Epidermal melanocyte (primary cell): ENCODE data around the gene GCGR.

Experiments
- DNase-seq: peaks from one replicate; pipeline ENCODE4 v3.0.0; 2011; ENCODE audit warnings: low spot score; ENCODE audit not compliant: insufficient read length

GCGR gene

DNA sequence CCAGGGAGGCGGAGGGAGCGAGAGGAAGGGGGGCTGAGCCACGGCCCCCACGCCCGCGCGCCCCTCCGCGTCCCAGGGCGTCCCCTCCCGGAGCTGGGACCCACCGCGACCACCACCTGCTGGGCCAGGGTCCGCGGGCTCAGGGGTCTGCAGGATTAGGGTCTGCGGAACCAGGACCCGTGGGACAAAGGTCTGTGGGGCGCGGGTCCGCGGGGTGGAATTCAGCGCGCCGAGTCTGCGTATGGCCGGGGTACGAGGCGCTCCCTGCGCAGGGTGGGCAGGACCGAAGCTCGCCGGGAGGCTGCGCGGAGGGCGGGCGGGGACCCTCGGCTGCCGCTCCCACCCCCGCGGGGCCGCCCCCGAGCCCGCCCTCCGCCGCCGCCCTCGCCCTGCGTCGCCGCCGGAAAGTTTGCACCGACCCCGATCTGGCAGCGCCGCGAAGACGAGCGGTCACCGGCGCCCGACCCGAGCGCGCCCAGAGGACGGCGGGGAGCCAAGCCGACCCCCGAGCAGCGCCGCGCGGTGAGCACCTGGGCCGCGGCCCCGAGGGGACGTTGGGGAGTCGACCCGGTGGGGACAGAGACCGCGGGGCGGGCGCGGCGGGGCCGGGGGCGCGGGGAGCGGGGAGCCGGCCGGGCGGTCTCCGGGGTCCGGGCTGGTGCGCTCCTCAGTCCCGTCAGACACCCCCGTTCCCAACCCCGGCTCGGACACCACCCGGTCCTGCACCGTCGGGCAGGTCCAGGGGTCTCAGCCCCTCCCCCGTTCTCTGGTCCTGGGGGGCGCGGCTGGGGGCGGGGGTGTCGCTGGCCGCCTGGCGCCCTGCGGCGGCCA is at the start of gene GCGR:
TSS of gene GCGR (plus strand) at position 423 of the 831 bp plus-strand sequence. CDS start 4,869 bp downstream, outside the sequence.
- no peak for DNase-seq

DNA sequence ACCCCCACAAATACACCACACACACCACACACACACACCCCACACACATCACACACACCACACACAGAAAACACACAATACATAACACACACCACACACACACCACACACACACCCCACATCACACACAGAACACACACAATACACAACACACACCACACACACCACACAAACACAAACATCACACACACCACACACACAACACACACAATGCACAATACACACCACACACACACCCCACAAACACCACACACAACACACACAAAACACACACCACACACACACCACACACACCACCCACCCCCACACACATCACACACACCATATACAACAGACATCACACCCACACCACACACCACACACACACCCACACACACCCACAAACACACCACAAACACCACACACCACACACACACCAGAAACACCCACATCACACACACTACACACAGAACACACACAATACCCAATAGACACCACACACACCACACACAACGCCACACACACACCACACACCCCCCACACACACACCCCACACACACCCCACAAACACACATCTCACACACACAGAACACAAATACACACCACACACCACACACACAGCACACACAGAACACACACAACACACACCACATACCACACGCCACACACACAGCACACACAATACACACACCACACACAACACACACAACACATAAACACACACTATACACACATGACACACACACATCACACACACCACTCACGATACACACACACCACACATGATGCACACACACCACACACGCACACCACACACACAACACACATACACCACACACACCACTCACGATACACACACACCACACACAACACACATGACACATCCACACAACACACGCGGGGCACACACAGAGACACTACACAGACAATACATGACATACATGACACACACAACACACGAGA is 11.0 kb upstream of the GCGR start:
- no peak for DNase-seq

DNA sequence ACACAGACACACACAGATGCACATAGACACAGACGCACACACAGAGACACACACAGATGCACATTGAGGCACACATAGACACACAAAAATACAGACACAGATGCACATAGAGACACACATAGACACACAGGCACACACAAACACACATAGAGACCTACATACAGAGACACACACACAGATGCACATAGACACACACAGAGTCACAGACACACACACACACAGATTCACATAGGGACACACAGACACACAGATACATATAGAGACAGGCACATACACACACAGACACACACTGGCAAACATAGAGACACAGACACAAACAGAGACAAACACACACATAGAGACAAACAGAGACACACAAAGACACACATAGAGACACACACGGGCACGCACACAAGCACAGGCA is 9.9 kb upstream of the GCGR start:
- no peak for DNase-seq

DNA sequence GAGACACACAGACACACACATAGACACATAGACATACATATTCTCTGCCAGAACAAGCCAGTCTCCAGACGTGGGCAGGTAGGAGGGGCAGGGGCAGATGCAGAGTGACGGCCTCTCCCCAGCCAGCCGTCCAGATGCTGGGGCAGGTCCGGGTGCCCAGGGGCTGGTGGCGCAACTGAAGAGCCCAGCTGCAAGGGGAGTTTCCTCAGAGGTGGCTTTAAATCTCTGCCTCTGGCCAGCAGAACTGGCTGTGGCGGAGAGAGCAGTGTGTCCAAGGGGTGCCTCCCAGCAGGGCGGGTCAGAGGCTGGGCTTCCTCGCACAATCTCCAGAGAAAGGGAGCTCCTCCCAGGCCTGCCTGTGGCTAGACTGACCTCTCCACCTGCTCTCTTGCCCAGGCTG is 9.4 kb upstream of the GCGR start:
- no peak for DNase-seq

DNA sequence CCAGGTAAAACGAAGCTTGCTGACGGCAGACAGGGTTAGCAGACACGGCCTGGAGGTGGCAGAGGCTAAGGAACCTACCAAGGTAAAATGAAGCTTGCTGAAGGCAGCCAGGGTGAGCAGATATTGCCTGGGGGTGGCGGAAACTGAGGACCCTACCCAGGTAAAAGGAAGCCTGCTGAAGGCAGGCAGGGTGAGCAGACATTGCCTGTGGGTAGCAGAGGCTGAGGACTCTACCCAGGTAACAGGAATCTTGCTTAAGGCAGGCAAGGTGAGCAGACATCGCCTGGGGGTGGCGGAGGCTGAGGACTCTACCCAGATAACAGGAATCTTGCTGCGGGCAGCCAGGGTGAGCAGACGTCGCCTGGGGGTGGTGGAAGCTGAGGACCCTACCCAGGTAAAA is 2.6 kb upstream of the GCGR start:
- DNase-seq: no peak

DNA sequence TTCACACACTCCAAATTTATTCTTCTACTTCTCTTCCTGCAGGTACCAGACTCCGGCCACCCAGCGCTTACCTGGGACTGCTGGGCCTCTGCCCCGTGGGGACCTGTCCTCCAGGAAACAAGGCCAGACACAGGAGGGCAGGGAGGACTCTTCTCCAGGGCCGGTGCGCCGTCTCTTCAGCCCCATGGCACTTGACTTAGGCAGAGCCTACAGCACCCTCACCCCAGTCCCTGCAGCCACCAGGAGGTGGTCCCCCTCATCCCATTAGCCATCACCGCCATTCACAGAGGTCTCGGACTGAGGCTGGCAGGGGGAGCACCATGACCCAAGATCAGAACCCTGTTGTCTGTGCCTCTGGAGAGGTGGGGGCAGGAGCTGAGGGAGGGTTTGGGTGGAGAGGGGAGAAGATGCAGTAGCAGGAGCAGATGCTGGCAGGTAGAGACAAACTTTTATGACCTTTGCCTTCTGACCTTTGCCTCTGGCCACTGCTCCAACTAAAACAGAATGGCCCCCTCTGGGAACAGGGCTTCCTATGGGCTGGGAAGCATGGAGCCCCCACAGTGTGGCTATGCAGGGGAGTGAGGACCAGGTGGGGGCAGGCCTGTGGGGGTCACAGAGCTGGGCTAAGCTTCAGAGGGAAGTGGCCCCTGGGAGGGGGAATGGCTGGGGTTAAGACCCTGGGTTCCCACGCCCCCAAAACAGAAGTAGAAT is 1.7 kb upstream of the GCGR start:
- DNase-seq: no peak

DNA sequence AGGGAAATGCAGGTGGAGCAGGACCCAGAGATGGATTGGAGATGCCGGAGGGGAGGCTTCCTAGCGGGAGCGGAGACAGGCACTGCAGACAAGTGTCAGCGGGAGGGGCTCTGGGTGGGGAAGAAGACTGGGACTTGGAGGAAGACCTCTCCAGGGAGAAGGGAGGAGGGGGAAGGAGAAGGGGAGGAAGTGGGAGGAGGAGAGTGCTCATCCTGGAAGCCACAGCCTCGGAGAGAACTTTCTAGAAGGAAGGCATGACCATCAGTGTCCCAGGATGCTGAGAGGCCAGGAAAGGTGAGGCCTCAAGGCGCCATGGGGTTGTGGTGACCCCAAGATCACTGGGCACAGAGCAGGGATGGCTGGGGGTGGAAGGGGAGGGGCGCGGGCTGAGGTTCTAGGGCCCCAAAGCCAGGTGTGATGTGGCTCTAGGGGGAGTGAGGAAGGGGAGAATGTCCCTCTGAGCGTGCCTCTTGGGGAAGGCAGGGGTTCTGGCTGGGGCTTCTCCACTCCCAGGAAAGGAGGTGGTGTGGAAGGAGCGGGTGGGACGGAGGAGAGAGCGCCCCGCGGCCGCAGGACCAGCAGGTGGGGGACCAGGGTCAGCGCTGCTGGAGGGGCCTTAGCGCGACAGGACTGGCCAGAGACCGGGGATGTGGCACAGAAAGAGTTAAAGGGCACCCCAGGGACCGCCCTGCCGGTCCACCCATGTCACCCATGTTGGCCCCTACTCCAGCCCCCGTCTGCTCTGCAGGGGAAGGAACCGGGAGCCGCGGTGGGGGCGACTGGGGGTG is 900 bp upstream of the GCGR start:
- DNase-seq: no peak

DNA sequence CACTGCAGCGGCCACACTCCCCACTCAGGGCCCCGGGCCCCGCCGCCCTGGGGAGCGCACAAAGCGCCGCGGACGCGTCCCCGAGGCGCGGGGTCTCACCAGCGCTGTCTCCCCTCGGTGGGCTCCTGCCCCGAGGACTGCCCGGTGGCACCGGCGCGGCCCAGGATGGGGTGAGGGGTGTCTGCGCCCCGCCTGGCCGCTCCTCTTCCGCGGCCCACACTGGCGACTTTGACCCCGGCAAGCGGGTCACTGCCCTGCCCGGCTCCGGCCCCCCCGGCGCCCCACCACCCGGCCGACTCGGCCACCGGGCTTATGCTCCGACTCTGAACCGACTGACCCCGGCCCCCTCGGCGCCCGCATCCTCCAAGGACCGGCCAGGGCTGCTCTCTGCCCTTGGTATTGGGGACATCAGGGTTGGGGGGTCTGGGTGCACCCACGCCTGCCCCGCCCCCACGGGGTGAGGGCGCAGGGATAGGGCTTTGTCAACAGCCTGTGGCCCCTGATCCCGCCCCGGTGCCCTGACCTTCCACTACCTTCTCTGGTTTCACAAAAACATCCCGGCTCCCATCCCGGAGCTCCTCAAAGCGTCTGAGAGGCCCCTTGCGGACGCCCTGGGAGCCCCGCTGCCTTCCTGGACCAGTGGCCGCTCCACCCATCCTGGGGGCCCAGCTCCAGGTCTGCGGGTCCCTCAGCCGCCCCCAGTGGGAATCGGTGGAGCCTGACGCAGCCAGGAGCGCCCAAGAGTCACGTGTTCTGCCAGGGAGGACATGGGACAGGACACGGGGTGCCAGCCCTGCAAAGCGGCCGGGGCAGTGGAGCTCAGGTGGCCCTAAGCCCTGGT is 829 bp downstream of the GCGR start:
- no peak for DNase-seq

DNA sequence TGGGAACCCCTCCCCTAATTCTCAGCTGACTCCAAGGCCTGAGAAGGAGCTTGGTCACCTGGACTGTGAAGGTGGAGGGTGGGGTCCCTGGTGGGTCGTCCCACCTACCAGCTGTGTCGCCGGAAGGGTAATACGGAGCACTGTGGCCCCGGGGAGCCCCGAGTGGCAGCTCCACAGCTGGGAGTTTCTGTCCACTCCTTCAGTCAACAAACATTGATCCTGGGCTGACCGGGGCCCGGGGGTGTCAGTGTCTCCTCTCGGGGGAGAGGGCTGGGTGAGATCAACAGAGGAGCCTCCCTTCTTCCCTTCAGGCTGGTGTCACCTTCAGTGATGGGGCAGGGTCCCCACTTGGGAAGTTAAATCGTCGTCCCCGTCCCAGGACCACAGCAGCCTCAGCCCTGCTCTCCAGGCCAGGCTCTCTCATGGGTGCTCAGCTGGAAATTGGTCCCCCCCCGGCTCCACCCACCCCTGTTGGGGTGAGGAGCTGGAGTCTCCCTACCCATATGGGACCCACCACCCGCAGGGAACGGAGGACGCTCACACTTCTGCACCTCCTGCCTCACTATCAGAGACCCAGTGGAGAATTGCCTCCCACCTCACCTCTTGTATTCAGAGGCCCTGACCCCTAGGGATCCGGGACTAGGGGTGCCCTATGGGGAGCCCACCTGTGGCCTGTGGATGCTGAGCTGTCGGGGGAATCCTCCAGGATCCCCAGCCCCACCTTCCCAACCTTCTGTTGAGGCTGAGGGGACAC is 1.9 kb downstream of the GCGR start:
- DNase-seq: no peak

DNA sequence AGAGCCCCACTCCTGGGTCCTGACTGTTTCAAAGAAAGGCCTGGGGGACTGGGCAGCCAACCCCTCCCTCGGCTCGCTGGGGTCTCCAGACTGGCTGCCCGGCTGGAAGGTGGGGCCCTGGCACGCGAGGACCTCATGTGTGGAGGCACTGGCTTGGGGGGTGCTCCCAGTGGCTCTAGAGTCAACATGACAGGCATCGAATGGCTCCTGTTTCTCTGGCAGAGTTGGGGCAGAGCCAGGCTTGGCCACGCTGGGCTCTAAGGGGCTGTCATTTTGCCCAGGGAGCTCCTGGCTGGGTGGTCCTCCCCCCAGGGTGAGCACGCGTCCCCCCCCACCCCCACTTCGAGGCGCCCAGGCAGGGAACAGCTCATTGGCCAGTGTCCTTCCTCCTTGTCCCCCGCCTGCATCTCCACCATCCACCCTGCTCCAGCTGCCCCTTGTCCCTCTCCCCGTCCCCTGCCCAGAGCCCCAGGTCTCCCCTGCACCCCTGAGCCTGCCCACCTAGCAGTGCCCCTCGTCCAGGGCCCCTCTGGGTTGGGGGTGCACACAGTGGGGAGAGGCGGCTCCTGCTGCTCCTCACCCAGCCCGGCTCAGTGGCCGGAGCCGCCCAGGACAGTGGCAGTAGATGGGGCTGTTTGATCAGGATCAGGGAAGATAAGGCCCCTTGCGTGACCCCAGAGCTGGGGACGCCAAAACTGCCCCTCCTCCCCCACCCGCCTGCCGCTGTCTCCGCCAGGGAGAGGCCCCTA is 2.7 kb downstream of the GCGR start:
- no peak for DNase-seq

DNA sequence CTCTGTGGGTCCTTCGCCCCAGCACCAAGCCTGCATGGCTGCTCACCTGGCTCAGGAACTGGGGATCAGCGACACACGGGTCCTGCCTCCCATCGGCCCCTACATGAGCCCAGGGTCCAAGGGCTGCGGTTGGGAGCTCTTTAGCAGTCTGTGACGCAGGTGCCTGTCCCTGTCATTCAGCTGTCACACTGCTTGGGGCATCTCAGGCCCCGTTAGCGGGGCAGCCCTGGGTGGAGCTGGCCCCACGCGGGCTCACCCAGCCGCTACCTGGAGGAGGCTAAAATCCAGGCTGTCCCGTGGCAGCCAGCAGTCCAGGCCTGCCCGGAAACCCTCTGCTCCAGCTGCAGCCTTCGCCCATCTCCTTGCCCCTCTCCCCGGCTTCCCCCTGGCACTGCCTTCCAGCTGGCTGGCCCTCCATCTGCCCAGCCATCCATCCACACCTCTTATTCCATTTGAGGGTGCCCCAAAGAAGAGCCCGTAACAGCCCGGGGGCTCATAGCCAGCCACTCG is 3.3 kb downstream of the GCGR start:
- no peak for DNase-seq

DNA sequence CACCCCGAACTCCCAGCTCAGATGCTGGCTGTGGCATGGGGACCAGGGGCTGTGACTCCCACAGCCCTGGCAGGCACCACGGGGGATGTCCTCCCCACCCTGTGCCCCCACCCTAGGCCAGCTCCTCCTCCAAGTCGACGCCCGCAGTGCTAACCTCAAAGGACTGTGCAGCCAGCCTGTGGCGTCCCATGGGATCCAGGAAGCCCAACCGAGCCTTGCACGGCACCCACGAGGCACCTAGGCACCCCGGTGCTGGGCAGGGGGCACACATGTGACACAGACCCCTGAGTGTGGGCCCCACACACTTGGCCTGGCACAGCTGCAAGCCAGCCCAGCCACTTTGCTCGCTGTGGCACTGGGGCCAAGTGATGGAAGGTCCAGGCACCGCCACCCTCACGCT is 3.9 kb downstream of the GCGR start:
- DNase-seq: no peak

DNA sequence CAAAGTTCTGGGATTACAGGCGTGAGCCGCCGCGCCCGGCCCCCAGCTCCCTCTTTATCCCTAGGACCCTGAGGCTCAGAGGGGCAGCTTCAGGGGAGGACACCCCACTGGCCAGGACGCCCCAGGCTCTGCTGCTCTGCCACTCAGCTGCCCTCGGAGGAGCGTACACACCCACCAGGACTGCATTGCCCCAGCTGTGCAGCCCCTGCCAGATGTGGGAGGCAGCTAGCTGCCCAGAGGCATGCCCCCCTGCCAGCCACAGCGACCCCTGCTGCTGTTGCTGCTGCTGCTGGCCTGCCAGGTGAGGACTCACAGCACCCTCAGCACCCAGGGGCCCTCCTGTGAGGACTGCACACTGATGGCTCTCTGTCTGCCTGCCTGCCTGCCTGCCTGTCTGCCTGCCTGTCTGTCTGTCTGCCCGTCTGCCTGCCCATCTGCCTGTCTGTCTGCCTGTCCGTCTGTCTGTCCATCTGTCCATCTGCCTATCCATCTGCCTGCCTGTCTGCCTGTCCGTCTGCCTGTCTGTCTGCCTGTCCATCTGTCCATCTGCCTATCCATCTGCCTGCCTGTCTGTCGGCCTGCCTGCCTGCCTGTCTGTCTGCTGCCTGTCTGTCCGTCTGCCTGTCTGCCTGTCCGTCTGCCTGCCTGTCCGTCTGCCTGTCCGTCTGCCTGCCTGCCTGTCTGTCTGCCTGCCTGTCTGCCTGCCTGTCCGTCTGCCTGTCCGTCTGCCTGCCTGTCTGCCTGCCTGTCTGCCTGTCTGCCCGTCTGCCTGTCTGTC is 5.0 kb downstream of the GCGR start:
- no peak for DNase-seq

DNA sequence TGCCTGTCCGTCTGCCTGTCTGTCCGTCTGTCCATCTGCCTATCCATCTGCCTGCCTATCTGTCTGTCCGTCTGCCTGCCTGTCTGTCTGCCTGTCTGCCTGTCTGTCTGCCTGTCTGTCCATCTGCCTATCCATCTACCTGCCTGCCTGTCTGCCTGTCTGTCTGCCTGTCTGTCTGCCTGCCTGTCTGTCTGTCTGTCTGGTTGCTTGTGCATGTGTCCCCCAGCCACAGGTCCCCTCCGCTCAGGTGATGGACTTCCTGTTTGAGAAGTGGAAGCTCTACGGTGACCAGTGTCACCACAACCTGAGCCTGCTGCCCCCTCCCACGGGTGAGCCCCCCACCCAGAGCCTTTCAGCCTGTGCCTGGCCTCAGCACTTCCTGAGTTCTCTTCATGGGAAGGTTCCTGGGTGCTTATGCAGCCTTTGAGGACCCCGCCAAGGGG is 5.6 kb downstream of the GCGR start:
- DNase-seq: no peak

DNA sequence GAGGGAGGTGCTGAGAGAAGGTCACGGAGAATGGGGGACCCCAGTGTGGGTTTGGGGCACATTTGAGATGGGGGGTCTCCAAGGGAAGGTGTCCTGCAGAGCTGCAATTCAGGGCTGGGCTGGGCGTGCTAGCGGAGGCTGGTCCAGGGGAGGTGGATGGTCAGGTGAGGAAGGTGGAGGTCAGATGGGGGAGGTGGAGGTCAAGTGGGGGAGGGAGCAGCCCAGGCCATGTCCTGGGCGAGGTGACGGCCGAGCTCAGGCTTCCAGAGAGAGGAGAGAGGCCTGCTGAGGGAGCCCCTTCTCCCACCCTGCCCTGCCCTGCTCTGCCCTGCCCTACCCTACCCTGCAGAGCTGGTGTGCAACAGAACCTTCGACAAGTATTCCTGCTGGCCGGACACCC is 6.5 kb downstream of the GCGR start:
- no peak for DNase-seq

DNA sequence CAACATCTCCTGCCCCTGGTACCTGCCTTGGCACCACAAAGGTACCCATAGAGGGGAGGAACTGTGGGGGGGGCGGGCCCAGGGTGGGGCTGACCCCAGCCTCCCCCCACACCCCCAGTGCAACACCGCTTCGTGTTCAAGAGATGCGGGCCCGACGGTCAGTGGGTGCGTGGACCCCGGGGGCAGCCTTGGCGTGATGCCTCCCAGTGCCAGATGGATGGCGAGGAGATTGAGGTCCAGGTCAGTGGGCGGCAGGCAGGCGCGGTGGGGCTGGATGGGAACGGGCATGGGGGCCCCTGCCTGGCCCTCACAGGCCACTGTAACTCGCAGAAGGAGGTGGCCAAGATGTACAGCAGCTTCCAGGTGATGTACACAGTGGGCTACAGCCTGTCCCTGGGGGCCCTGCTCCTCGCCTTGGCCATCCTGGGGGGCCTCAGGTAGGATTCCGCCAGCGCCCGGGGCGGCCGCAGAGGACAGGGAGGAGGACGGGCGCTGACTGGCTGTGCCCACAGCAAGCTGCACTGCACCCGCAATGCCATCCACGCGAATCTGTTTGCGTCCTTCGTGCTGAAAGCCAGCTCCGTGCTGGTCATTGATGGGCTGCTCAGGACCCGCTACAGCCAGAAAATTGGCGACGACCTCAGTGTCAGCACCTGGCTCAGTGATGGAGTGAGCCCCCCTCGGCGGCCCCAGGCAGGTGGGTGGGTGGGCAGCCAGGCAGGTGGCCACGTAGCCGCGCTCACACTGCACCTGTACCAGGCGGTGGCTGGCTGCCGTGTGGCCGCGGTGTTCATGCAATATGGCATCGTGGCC is 7.1 kb downstream of the GCGR start:
- no peak for DNase-seq
